ENCODE data around the gene ILKAP. TPM values are rescaled to one million over a fixed set of nuclear protein-coding genes. Genes with fewer than 3 reads are reported as not detected.

The ILKAP gene
- total and polyA plus RNA-seq, 2 of the 4 experiments (the other 2 are of a cell fraction), result 13.3 to 44.2 TPM

GRCh38 chr2:238237431-238238135 lies 34.1 kb upstream of the ILKAP start:
- Histone ChIP-seq H3K23ac (ENCODE audit: low read depth, low read length) (peak overlapping the region; percentile 20; the same call in 1 of the 2 replicates), H2BK20ac (ENCODE audit: low read depth, low read length) (no peak overlapping the region), H2AK9ac (replicated peaks; ENCODE audit: low read depth, low read length, poor library complexity) (peak overlapping the region; percentile 17), H3K27me3 (ENCODE audit: control insufficient read depth, insufficient read depth, low read length) (peaks cover 17% of the 10 kb centered on the region), H4K20me1 (ENCODE audit: insufficient read depth, low read length) (no peaks in the 10 kb centered on the region), H3K14ac (replicated peaks; ENCODE audit: low read depth, low read length) (no peak overlapping the region), H3K4me2 (ENCODE audit: low read depth, low read length) (no peak overlapping the region), H4K91ac (ENCODE audit: insufficient read depth, low read depth, low read length) (no peak overlapping the region), H3K9me3 (ENCODE audit: control insufficient read depth, insufficient read depth, low read length) (0 out of 2 replicates have a peak, but pooled peaks cover 2% of the 10 kb centered on the region), H3K36me3 (ENCODE audit: control insufficient read depth, insufficient read depth, low read length) (no peaks in the 10 kb centered on the region), H3K56ac (ENCODE audit: extremely low read depth, insufficient read depth, low read length) (no peak overlapping the region), H3K18ac (ENCODE audit: low read depth, low read length) (no peak overlapping the region), H3K79me1 (ENCODE audit: low read depth in 1 of 2, low read length in 2 of 2) (peaks cover 0 to 2% of the 10 kb centered on the region in 2 experiments; a peak in 1 of 4 replicates), H2AK5ac (ENCODE audit: low read depth, low read length) (no peak overlapping the region), H3K4me1 (ENCODE audit: control insufficient read depth, insufficient read depth, low read length) (peaks cover 4% of the 10 kb centered on the region; the same call in 1 of the 2 replicates), H2AFZ (replicated peaks; ENCODE audit: low read length, poor library complexity) (no peak overlapping the region), H3K4ac (ENCODE audit: low read depth, low read length) (no peak overlapping the region), H4K5ac (ENCODE audit: low read depth, low read length) (no peak overlapping the region), H2BK120ac (ENCODE audit: low read depth, low read length) (no peak overlapping the region), H2BK5ac (ENCODE audit: low read depth, low read length, poor library complexity, severe bottlenecking) (no peak overlapping the region), H4K8ac (ENCODE audit: low read depth in 2 of 2, low read length in 2 of 2) (no peak overlapping the region), H3K4me3 (ENCODE audit: insufficient read depth, low read depth, low read length) (no peak overlapping the region), H3K9me1 (ENCODE audit: insufficient read depth, low read length) (no peaks in the 10 kb centered on the region), H2BK15ac (ENCODE audit: low read depth, low read length) (no peak overlapping the region), H3K9ac (ENCODE audit: low read depth, low read length) (no peak overlapping the region), H3K27ac (ENCODE audit: insufficient read depth, low read length) (no peak overlapping the region)
- POLR2A ChIA-PET (ENCODE audit: unreplicated experiment), result no interaction called here
- DNase-seq (no peak), ATAC-seq (ENCODE audit: low read depth) (no peak)
- in situ Hi-C loops (cut with MboI; ENCODE audit: low sequenced_read_pairs), result no loop called here
- dilution Hi-C loops (cut with HindIII; ENCODE audit: low sequenced_read_pairs, unreplicated experiment), result no loop called here
- TF ChIP-seq NFE2L2 (IDR thresholded peaks at IDR 0.05; ENCODE audit: low read depth, low read length) (no peak), FOS (IDR thresholded peaks at IDR 0.05; ENCODE audit: low read depth, low read length) (no peak), MAZ (IDR thresholded peaks at IDR 0.05; ENCODE audit: borderline replicate concordance, low read depth, low read length) (no peak), POLR2A (IDR thresholded peaks at IDR 0.05; ENCODE audit: low read depth, low read length) (no peak)
- no CpG with 5 or more reads among the region's 11 CpGs for WGBS, 2 experiments (ENCODE audit: extremely low coverage in 2 of 2, insufficient read length in 1 of 2)
- intact Hi-C loops (cut with micrococcal nuclease), result no loop called here
- CTCF ChIA-PET, result no interaction called here
- BruUV-seq (replicated peaks), result no TSS peak
